CD14-positive monocyte (primary cell): Measurements from ENCODE around the gene KIFC3. TPM values are rescaled to one million over a fixed set of nuclear protein-coding genes. Genes with fewer than 3 reads are reported as not detected.

Source experiments
- DNase-seq, 3 donors: peaks; one replicate each; pipeline ENCODE4 v3.0.0-alpha.2; 2011 to 2022
- H2AFZ ChIP-seq: 2 replicates; pipeline ENCODE4 v1.6.0; 2012; ENCODE audit warnings: mild to moderate bottlenecking, low read depth, low read length, inconsistent platforms; ENCODE audit not compliant: insufficient read depth, poor library complexity, severe bottlenecking
- H3K27ac ChIP-seq, 2 donors: 1 replicate in 1 of 2; 2 replicates in 1 of 2; pipeline ENCODE4 v1.5.1; 2012 to 2013; ENCODE audit warnings: low read length in 2 of 2, control low read depth in 1 of 2, inconsistent platforms in 1 of 2, low read depth in 1 of 2, mild to moderate bottlenecking in 1 of 2
- H3K27me3 ChIP-seq, 2 donors: one replicate each; pipeline versions ENCODE4 v1.6.0 to v1.6.1; 2011 to 2013; ENCODE audit warnings: low read length in 2 of 2; ENCODE audit not compliant: control insufficient read depth in 2 of 2, insufficient read depth in 2 of 2
- H3K36me3 ChIP-seq, 2 donors: replicated peaks in 1 of 2; 1 replicate in 1 of 2; 2 replicates in 1 of 2; pipeline versions ENCODE4 v1.5.1 to v1.6.1; 2012 to 2013; ENCODE audit warnings: low read length in 2 of 2, control low read depth in 1 of 2, inconsistent platforms in 1 of 2, mild to moderate bottlenecking in 1 of 2; ENCODE audit not compliant: insufficient read depth in 2 of 2, control insufficient read depth in 1 of 2
- H3K4me1 ChIP-seq, 2 donors: 1 replicate in 1 of 2; 2 replicates in 1 of 2; pipeline versions ENCODE4 v1.5.1 to v1.6.1; 2012 to 2013; ENCODE audit warnings: low read length in 2 of 2, control low read depth in 1 of 2, inconsistent platforms in 1 of 2, mild to moderate bottlenecking in 1 of 2, moderate library complexity in 1 of 2; ENCODE audit not compliant: insufficient read depth in 2 of 2, control insufficient read depth in 1 of 2
- H3K4me2 ChIP-seq: replicated peaks from 2 replicates; pipeline ENCODE3; 2012; ENCODE audit warnings: low read length, moderate library complexity, mild to moderate bottlenecking; ENCODE audit not compliant: poor library complexity, severe bottlenecking; ENCODE audit errors: extremely low read depth
- H3K4me3 ChIP-seq, 3 experiments: fragments of 200-600 bp in 1 of 3; sonication (generic) in 1 of 3; replicated peaks in 1 of 3; 1 replicate in 2 of 3; 2 replicates in 1 of 3; pipeline ENCODE4 v1.5.1; 2011 to 2013; ENCODE audit warnings: low read length in 3 of 3, mild to moderate bottlenecking in 3 of 3, control low read depth in 2 of 3, low read depth in 2 of 3, inconsistent platforms in 1 of 3, moderate library complexity in 1 of 3
- H3K79me2 ChIP-seq: 2 replicates; pipeline ENCODE4 v1.6.0; 2012; ENCODE audit warnings: mild to moderate bottlenecking, control low read depth, inconsistent platforms, low read length, moderate library complexity; ENCODE audit not compliant: insufficient read depth
- H3K9ac ChIP-seq: 2 replicates; pipeline ENCODE4 v1.6.0; 2017; ENCODE audit warnings: low read length, mild to moderate bottlenecking; ENCODE audit not compliant: insufficient read depth, poor library complexity, severe bottlenecking
- H3K9me3 ChIP-seq, 2 donors: replicated peaks in 1 of 2; 1 replicate in 1 of 2; 2 replicates in 1 of 2; pipeline versions ENCODE4 v1.5.1 to v1.6.1; 2012 to 2013; ENCODE audit warnings: low read length in 2 of 2, control low read depth in 1 of 2; ENCODE audit not compliant: control insufficient read depth in 1 of 2, insufficient read depth in 1 of 2
- H4K20me1 ChIP-seq: 2 replicates; pipeline ENCODE4 v1.6.0; 2012; ENCODE audit warnings: mild to moderate bottlenecking, low read length, control low read depth, moderate library complexity; ENCODE audit not compliant: insufficient read depth
- H3K27ac Mint-ChIP-seq, 7 donors: one replicate each; pipeline ENCODE4 v1.8.0; 2020; ENCODE audit warnings: mild to moderate bottlenecking in 7 of 7, mixed read lengths in 7 of 7, moderate library complexity in 6 of 7, inconsistent platforms in 2 of 7
- H3K27me3 Mint-ChIP-seq, 3 donors: one replicate each; pipeline ENCODE4 v1.8.0; 2021 to 2022; ENCODE audit warnings: low read depth in 3 of 3, mild to moderate bottlenecking in 3 of 3, mixed read lengths in 3 of 3, moderate library complexity in 3 of 3, inconsistent platforms in 1 of 3
- H3K36me3 Mint-ChIP-seq, 2 donors: one replicate each; pipeline ENCODE4 v1.8.0; 2020; ENCODE audit warnings: mixed read lengths in 2 of 2, inconsistent platforms in 1 of 2, mild to moderate bottlenecking in 1 of 2
- H3K4me1 Mint-ChIP-seq: one replicate; pipeline ENCODE4 v1.8.0; 2020; ENCODE audit warnings: mild to moderate bottlenecking, mixed read lengths
- H3K4me3 Mint-ChIP-seq, 2 donors: one replicate each; pipeline ENCODE4 v1.8.0; 2020; ENCODE audit warnings: mild to moderate bottlenecking in 2 of 2, mixed read lengths in 2 of 2, moderate library complexity in 1 of 2
- H3K9me3 Mint-ChIP-seq, 7 donors: one replicate each; pipeline ENCODE4 v1.8.0; 2020 to 2022; ENCODE audit warnings: mixed read lengths in 7 of 7, mild to moderate bottlenecking in 6 of 7, moderate library complexity in 6 of 7, inconsistent platforms in 2 of 7
- CTCF ChIP-seq: fragments of 200-600 bp; IDR thresholded peaks from one replicate; pipeline ENCODE4 v1.8.0; 2022; ENCODE audit warnings: antibody characterized with exemption, mild to moderate bottlenecking
- WGBS: methylation state at CpG from one replicate; pipeline ENCODE4 v1.1.5; 2013; ENCODE audit warnings: missing lambda C conversion rate; ENCODE audit not compliant: insufficient coverage; 5-methylcytosine and 5-hydroxymethylcytosine counted together
- intact Hi-C, 2 donors: fragments of 100-400 bp; cut with micrococcal nuclease; formaldehyde crosslinking; loops; one replicate each; pipeline versions ENCODE4 v1.15.0 to v1.15.1; 2023
- polyA plus RNA-seq, 3 donors: library from polyadenylated mRNA; depleted of rRNA in 1 of 3; unstranded in 2 of 3; stranded (reverse) in 1 of 3; fragments of 300-500 nt in 2 of 3; fragments of >200 nt in 1 of 3; fragmentation: Illumina TruSeq in 2 of 3; gene quantifications; 1 replicate in 2 of 3; 2 replicates in 1 of 3; pipeline ENCODE4 v1.2.3, GENCODE V29; 2012 to 2021

KIFC3 gene
- polyA plus RNA-seq, 3 donors = 0.24 to 1.7 TPM; not detected in 1

GRCh38 chr16:57822018-57822553 is 19.8 kb upstream of the KIFC3 start:
- Histone ChIP-seq H3K79me2 (no peaks in the 10 kb centered on the region), H3K4me2 (no peak overlapping the region), H3K27ac (no peak overlapping the region), H3K9me3 (no peaks in the 10 kb centered on the region), H3K4me3 (no peak overlapping the region), H3K27me3 (no peaks in the 10 kb centered on the region), H2AFZ (no peak overlapping the region), H3K36me3 (no peaks in the 10 kb centered on the region), H3K9ac (no peak overlapping the region), H4K20me1 (no peaks in the 10 kb centered on the region), H3K4me1 (no peaks in the 10 kb centered on the region)
- 100% methylated on average over 4 of the region's 5 CpGs for WGBS
- no peak for DNase-seq
- Mint-ChIP-seq H3K4me3 (no peak overlapping the region), H3K27me3 (peaks cover 0 to 9% (median 7%) of the 10 kb centered on the region in 3 donors), H3K9me3 (no peaks in the 10 kb centered on the region), H3K36me3 (no peaks in the 10 kb centered on the region), H3K4me1 (peaks cover 4% of the 10 kb centered on the region), H3K27ac (peak overlapping the region in 1 of 7 donors; percentile 40)
- no peak for TF ChIP-seq CTCF
- intact Hi-C loops = no loop called here

- H3K36me3 Mint-ChIP-seq = no peaks in the 10 kb centered on the region
- no peaks in the 10 kb centered on the region for H3K9me3 ChIP-seq
- 43% methylated on average over 4 of the region's 10 CpGs for WGBS
- peak overlapping the region in 1 of 7 donors; percentile 22 for H3K27ac Mint-ChIP-seq
- no peaks in the 10 kb centered on the region for H3K79me2 ChIP-seq
- peaks cover 10% of the 10 kb centered on the region for H3K4me1 Mint-ChIP-seq
- no peaks in the 10 kb centered on the region for H4K20me1 ChIP-seq
- H3K4me1 ChIP-seq = peaks cover 5% of the 10 kb centered on the region in 2 donors
- no peaks in the 10 kb centered on the region for H3K27me3 ChIP-seq
- peaks cover 0 to 15% (median 12%) of the 10 kb centered on the region in 3 donors for H3K27me3 Mint-ChIP-seq
- no peak overlapping the region for H3K4me2 ChIP-seq
- no peak overlapping the region for H3K9ac ChIP-seq
- H3K4me3 Mint-ChIP-seq = no peak overlapping the region
- no peak overlapping the region for H2AFZ ChIP-seq
- no peak overlapping the region for H3K4me3 ChIP-seq
- H3K27ac ChIP-seq = no peak overlapping the region
- H3K9me3 Mint-ChIP-seq = no peaks in the 10 kb centered on the region
- no peak for DNase-seq
- H3K36me3 ChIP-seq = no peaks in the 10 kb centered on the region
- no peak for TF ChIP-seq CTCF
- intact Hi-C loops = no loop called here
Measured at GRCh38 chr16:57821149-57821971, 19.1 kb upstream of the KIFC3 start.
